ENCODE results near the gene TRHDE. TPM values are rescaled to one million over a fixed set of nuclear protein-coding genes. Genes with fewer than 3 reads are reported as not detected.

Gene TRHDE
- total RNA-seq, 1 experiment from 2014 or later, result 5.5 TPM

DNA sequence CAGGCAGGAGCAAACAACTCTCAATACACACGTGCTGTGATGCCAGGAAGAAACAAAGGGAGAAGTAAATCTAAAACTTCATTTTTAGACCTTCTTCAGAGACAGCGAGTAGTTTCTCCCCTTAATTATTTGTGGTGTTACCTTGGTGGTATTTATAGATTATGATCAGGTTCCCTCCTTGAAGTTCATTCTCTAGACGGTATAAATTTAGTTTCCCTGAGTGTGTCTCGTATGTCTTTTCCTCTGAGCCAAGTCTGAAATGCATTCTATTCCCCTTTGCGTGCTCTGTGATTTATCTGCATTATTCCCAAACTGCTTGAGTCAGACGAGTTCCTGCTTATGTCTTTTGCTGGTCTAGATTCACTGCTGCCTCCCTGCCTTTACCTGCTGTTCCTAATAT is 65.2 kb downstream of the TRHDE start:
- Mint-ChIP-seq H3K27me3 (ENCODE audit: low read depth) (no peaks in the 10 kb centered on the region), H3K36me3 (no peaks in the 10 kb centered on the region), H3K4me1 (peaks cover 7% of the 10 kb centered on the region), H3K4me3 (no peak overlapping the region), H3K27ac (no peak overlapping the region), H3K9me3 (no peaks in the 10 kb centered on the region)
- ChIA-PET POLR2A (no interaction called here), CTCF (no interaction called here)
- TF ChIP-seq IRF2 (CRISPR knock-in tag; IDR thresholded peaks at IDR 0.05; ENCODE audit: borderline replicate concordance, low read depth), result no peak
- TF ChIP-seq OVOL2 (CRISPR knock-in tag; IDR thresholded peaks at IDR 0.05; ENCODE audit: borderline replicate concordance), result no peak
- TF ChIP-seq ZNF423 (CRISPR knock-in tag; IDR thresholded peaks at IDR 0.05), result no peak
- TF ChIP-seq, protein P1, sequence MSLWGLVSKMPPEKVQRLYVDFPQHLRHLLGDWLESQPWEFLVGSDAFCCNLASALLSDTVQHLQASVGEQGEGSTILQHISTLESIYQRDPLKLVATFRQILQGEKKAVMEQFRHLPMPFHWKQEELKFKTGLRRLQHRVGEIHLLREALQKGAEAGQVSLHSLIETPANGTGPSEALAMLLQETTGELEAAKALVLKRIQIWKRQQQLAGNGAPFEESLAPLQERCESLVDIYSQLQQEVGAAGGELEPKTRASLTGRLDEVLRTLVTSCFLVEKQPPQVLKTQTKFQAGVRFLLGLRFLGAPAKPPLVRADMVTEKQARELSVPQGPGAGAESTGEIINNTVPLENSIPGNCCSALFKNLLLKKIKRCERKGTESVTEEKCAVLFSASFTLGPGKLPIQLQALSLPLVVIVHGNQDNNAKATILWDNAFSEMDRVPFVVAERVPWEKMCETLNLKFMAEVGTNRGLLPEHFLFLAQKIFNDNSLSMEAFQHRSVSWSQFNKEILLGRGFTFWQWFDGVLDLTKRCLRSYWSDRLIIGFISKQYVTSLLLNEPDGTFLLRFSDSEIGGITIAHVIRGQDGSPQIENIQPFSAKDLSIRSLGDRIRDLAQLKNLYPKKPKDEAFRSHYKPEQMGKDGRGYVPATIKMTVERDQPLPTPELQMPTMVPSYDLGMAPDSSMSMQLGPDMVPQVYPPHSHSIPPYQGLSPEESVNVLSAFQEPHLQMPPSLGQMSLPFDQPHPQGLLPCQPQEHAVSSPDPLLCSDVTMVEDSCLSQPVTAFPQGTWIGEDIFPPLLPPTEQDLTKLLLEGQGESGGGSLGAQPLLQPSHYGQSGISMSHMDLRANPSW (CRISPR knock-in tag; conservative IDR thresholded peaks at IDR 0.05; ENCODE audit: low read depth), result no peak
- TF ChIP-seq ESRRA (CRISPR knock-in tag; IDR thresholded peaks at IDR 0.05; ENCODE audit: borderline replicate concordance), result no peak
- TF ChIP-seq TEAD4 (CRISPR knock-in tag; IDR thresholded peaks at IDR 0.05), result no peak
- TF ChIP-seq GTF2I (CRISPR knock-in tag; conservative IDR thresholded peaks at IDR 0.05), result no peak
- TF ChIP-seq, protein P2, sequence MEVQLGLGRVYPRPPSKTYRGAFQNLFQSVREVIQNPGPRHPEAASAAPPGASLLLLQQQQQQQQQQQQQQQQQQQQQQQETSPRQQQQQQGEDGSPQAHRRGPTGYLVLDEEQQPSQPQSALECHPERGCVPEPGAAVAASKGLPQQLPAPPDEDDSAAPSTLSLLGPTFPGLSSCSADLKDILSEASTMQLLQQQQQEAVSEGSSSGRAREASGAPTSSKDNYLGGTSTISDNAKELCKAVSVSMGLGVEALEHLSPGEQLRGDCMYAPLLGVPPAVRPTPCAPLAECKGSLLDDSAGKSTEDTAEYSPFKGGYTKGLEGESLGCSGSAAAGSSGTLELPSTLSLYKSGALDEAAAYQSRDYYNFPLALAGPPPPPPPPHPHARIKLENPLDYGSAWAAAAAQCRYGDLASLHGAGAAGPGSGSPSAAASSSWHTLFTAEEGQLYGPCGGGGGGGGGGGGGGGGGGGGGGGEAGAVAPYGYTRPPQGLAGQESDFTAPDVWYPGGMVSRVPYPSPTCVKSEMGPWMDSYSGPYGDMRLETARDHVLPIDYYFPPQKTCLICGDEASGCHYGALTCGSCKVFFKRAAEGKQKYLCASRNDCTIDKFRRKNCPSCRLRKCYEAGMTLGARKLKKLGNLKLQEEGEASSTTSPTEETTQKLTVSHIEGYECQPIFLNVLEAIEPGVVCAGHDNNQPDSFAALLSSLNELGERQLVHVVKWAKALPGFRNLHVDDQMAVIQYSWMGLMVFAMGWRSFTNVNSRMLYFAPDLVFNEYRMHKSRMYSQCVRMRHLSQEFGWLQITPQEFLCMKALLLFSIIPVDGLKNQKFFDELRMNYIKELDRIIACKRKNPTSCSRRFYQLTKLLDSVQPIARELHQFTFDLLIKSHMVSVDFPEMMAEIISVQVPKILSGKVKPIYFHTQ (CRISPR knock-in tag; IDR thresholded peaks at IDR 0.05), result no peak
- TF ChIP-seq, protein P3, sequence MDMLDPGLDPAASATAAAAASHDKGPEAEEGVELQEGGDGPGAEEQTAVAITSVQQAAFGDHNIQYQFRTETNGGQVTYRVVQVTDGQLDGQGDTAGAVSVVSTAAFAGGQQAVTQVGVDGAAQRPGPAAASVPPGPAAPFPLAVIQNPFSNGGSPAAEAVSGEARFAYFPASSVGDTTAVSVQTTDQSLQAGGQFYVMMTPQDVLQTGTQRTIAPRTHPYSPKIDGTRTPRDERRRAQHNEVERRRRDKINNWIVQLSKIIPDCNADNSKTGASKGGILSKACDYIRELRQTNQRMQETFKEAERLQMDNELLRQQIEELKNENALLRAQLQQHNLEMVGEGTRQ (CRISPR knock-in tag; IDR thresholded peaks at IDR 0.05), result no peak
- TF ChIP-seq, protein P4, sequence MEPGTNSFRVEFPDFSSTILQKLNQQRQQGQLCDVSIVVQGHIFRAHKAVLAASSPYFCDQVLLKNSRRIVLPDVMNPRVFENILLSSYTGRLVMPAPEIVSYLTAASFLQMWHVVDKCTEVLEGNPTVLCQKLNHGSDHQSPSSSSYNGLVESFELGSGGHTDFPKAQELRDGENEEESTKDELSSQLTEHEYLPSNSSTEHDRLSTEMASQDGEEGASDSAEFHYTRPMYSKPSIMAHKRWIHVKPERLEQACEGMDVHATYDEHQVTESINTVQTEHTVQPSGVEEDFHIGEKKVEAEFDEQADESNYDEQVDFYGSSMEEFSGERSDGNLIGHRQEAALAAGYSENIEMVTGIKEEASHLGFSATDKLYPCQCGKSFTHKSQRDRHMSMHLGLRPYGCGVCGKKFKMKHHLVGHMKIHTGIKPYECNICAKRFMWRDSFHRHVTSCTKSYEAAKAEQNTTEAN (CRISPR knock-in tag; IDR thresholded peaks at IDR 0.05), result no peak
- no peak for TF ChIP-seq ZNF138 (CRISPR knock-in tag; conservative IDR thresholded peaks at IDR 0.05)
- TF ChIP-seq, protein P5, sequence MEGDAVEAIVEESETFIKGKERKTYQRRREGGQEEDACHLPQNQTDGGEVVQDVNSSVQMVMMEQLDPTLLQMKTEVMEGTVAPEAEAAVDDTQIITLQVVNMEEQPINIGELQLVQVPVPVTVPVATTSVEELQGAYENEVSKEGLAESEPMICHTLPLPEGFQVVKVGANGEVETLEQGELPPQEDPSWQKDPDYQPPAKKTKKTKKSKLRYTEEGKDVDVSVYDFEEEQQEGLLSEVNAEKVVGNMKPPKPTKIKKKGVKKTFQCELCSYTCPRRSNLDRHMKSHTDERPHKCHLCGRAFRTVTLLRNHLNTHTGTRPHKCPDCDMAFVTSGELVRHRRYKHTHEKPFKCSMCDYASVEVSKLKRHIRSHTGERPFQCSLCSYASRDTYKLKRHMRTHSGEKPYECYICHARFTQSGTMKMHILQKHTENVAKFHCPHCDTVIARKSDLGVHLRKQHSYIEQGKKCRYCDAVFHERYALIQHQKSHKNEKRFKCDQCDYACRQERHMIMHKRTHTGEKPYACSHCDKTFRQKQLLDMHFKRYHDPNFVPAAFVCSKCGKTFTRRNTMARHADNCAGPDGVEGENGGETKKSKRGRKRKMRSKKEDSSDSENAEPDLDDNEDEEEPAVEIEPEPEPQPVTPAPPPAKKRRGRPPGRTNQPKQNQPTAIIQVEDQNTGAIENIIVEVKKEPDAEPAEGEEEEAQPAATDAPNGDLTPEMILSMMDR (IDR thresholded peaks at IDR 0.05), result no peak
- no peak for TF ChIP-seq CBFB (CRISPR knock-in tag; IDR thresholded peaks at IDR 0.05; ENCODE audit: low read depth)
- no peak for TF ChIP-seq HMGA2 (CRISPR knock-in tag; IDR thresholded peaks at IDR 0.05)
- no peak for TF ChIP-seq TCF7 (CRISPR knock-in tag; IDR thresholded peaks at IDR 0.05; ENCODE audit: low read depth)
- TF ChIP-seq MXD4 (CRISPR knock-in tag; IDR thresholded peaks at IDR 0.05; ENCODE audit: borderline replicate concordance), result no peak
- no peak for TF ChIP-seq ELF4 (CRISPR knock-in tag; IDR thresholded peaks at IDR 0.05; ENCODE audit: low read depth)
- TF ChIP-seq, protein P6, sequence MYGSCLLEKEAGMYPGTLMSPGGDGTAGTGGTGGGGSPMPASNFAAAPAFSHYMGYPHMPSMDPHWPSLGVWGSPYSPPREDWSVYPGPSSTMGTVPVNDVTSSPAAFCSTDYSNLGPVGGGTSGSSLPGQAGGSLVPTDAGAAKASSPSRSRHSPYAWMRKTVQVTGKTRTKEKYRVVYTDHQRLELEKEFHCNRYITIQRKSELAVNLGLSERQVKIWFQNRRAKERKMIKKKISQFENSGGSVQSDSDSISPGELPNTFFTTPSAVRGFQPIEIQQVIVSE (CRISPR knock-in tag; IDR thresholded peaks at IDR 0.05; ENCODE audit: borderline replicate concordance), result no peak
- no peak for DNase-seq (ENCODE audit: low spot score)
- no peak for ATAC-seq
